GM23248 (cell line): ENCODE measurements around the gene IL21.

ENCODE experiments used
- EZH2 ChIP-seq: fragments of 200-600 bp; sonication (generic); IDR thresholded peaks from 2 replicates; pipeline ENCODE4 v1.6.1; 2018; ENCODE audit warnings: antibody characterized with exemption, mild to moderate bottlenecking; ENCODE audit not compliant: insufficient read depth, poor library complexity, severe bottlenecking
- EZH2phosphoT487 ChIP-seq: fragments of 200-600 bp; sonication (generic); IDR thresholded peaks from 2 replicates; pipeline ENCODE4 v1.6.1; 2018; ENCODE audit warnings: antibody characterized with exemption, moderate library complexity, mild to moderate bottlenecking, low read depth; ENCODE audit not compliant: insufficient read depth

DNA sequence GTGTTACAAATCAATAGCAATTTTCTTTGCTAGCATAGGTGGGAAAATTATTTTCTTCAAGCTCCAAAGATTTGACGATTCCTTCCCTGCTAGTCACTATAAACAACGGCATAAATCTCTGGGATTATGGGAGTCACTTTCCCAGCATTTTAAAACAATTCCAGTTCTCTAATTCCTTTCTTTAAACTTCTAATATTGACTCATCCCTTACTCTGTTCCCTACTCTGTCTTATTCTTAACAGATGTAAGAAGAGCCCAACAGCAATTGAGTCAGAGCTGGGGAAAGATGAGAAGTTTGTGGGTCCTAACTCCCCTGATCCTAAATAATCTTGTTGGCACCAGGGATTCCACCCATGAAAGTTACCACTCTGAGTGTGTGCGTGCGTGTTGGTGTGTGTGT is 47.4 kb upstream of the IL21 start:
- TF ChIP-seq EZH2 (no peak), EZH2phosphoT487 (no peak)
